Endothelial cell of umbilical vein (primary cell): ENCODE results near the gene THOP1. TPM values are rescaled to one million over a fixed set of nuclear protein-coding genes. Genes with fewer than 3 reads are reported as not detected.

ENCODE experiments used
- BruUV-seq: library from RNA; stranded (reverse); fragments of 400-500 nt; replicated peaks from 2 replicates; lab custom pipeline; 2021; lab: Mats Ljungman, UMichigan
- CTCF ChIA-PET: fragments of 300-600, 350-600 bp; sonication (Branson Sonifier 250); formaldehyde crosslinking; loops from one replicate; lab custom pipeline; 2021; ENCODE audit warnings: antibody characterized with exemption, inconsistent platforms; lab: Charles Lee
- POLR2A ChIA-PET: fragments of 300-600, 350-600 bp; sonication (Branson Sonifier 250); formaldehyde crosslinking; loops from one replicate; lab custom pipeline; 2021; ENCODE audit warnings: antibody characterized with exemption, inconsistent platforms; lab: Charles Lee
- DNase-seq: peaks from one replicate; pipeline ENCODE4 v3.0.0-alpha.2; 2011; ENCODE audit warnings: low read depth, low spot score
- FAIRE-seq: peaks from 2 replicates; lab custom pipeline; 2011; peaks lifted over from hg19 to GRCh38; lab: Jason Lieb, UNC
- H2AFZ ChIP-seq: 2 replicates; pipeline ENCODE4 v1.6.0; 2012; ENCODE audit warnings: low read depth, low read length, control low read depth, inconsistent platforms
- H3K27ac ChIP-seq: 2 replicates; pipeline ENCODE4 v1.5.1; 2011; ENCODE audit warnings: low read depth, mild to moderate bottlenecking, control low read depth, low read length, moderate library complexity; ENCODE audit not compliant: insufficient read depth
- H3K27me3 ChIP-seq, 2 experiments: 2 replicates each; pipeline versions ENCODE4 v1.6.0 to v1.6.1; 2011; ENCODE audit warnings: low read length in 2 of 2, mixed read lengths in 1 of 2; ENCODE audit not compliant: control insufficient read depth in 2 of 2, insufficient read depth in 2 of 2
- H3K36me3 ChIP-seq, 2 experiments: 2 replicates in 1 of 2; 3 replicates in 1 of 2; pipeline ENCODE4 v1.5.1; 2011; ENCODE audit warnings: low read length in 2 of 2, mild to moderate bottlenecking in 1 of 2, moderate library complexity in 1 of 2; ENCODE audit not compliant: control insufficient read depth in 2 of 2, insufficient read depth in 2 of 2; ENCODE audit errors: extremely low read depth in 1 of 2
- H3K4me1 ChIP-seq: 3 replicates; pipeline ENCODE4 v1.5.1; 2011; ENCODE audit warnings: mild to moderate bottlenecking, low read length; ENCODE audit not compliant: control insufficient read depth, insufficient read depth; ENCODE audit errors: extremely low read depth
- H3K4me2 ChIP-seq: 2 replicates; pipeline ENCODE4 v1.6.1; 2011; ENCODE audit warnings: low read length, control low read depth, mixed read lengths; ENCODE audit not compliant: insufficient read depth
- H3K4me3 ChIP-seq, 3 experiments: fragments of 200-600 bp in 1 of 3; sonication (generic), shearing (Covaris generic) in 1 of 3; replicated peaks in 1 of 3; 2 replicates each; pipeline ENCODE4 v1.5.1; 2011 to 2016; ENCODE audit warnings: control low read depth in 3 of 3, low read length in 3 of 3, mild to moderate bottlenecking in 2 of 3, inconsistent platforms in 1 of 3, low read depth in 1 of 3, moderate library complexity in 1 of 3; ENCODE audit not compliant: insufficient read depth in 1 of 3
- H3K79me2 ChIP-seq: 2 replicates; pipeline ENCODE4 v1.6.0; 2012; ENCODE audit warnings: low read length, inconsistent platforms; ENCODE audit not compliant: control insufficient read depth, insufficient read depth
- H3K9ac ChIP-seq: replicated peaks from 2 replicates; pipeline ENCODE3; 2011; ENCODE audit warnings: low read length, control low read depth; ENCODE audit not compliant: insufficient read depth; ENCODE audit errors: extremely low read depth
- H3K9me1 ChIP-seq: replicated peaks from 3 replicates; pipeline ENCODE4 v1.6.0; 2011; ENCODE audit warnings: mild to moderate bottlenecking, low read length; ENCODE audit not compliant: control insufficient read depth, insufficient read depth; ENCODE audit errors: extremely low read depth
- H3K9me3 ChIP-seq: replicated peaks from 2 replicates; pipeline ENCODE4 v1.5.1; 2012; ENCODE audit warnings: low read length, inconsistent platforms; ENCODE audit not compliant: control insufficient read depth, insufficient read depth
- H4K20me1 ChIP-seq: replicated peaks from 2 replicates; pipeline ENCODE3; 2011; ENCODE audit warnings: mild to moderate bottlenecking, low read length; ENCODE audit not compliant: control insufficient read depth, insufficient read depth; ENCODE audit errors: extremely low read depth
- EZH2 ChIP-seq: IDR thresholded peaks from 2 replicates; pipeline ENCODE4 v1.6.1; 2012; ENCODE audit warnings: borderline replicate concordance, low read depth, mild to moderate bottlenecking, moderate library complexity, low read length, inconsistent platforms; ENCODE audit not compliant: severe bottlenecking
- FOS ChIP-seq: IDR thresholded peaks from 2 replicates; pipeline ENCODE4 v1.6.1; 2011; ENCODE audit warnings: mild to moderate bottlenecking, low read length, moderate library complexity, borderline replicate concordance; ENCODE audit not compliant: insufficient read depth
- GATA2 ChIP-seq: IDR thresholded peaks from 2 replicates; pipeline ENCODE4 v1.7.0; 2011; ENCODE audit warnings: low read depth, mild to moderate bottlenecking, moderate library complexity, mixed read lengths, low read length; ENCODE audit not compliant: insufficient read length, insufficient read depth
- JUN ChIP-seq: IDR thresholded peaks from 2 replicates; pipeline ENCODE4 v1.6.1; 2011; ENCODE audit warnings: borderline replicate concordance, low read depth; ENCODE audit not compliant: insufficient read length, insufficient read depth
- MYC ChIP-seq: IDR thresholded peaks from one replicate; pipeline ENCODE4 v1.6.1; 2011; ENCODE audit warnings: mild to moderate bottlenecking, low read depth, low read length
- POLR2A ChIP-seq: IDR thresholded peaks from 2 replicates; pipeline ENCODE4 v1.6.1; 2012; ENCODE audit warnings: low read depth, mild to moderate bottlenecking, control low read depth, low read length
- POLR2AphosphoS5 ChIP-seq: IDR thresholded peaks from 2 replicates; pipeline ENCODE4 v1.6.1; 2012; ENCODE audit warnings: low read depth, mild to moderate bottlenecking, control low read depth, low read length, moderate library complexity; ENCODE audit not compliant: insufficient read depth
- dilution Hi-C: fragments of 300-500 bp; cut with MboI; formaldehyde crosslinking; loops from one replicate; pipeline ENCODE4 v1.15.0; 2019; ENCODE audit warnings: low sequenced_read_pairs; ENCODE audit not compliant: extremely low pct_ligation_motif_present
- intact Hi-C: fragments of 100-400 bp; cut with micrococcal nuclease; formaldehyde crosslinking; loops from one replicate; pipeline ENCODE4 v1.10.0; 2022
- polyA plus RNA-seq, 4 experiments: library from polyadenylated mRNA; depleted of rRNA in 3 of 4; stranded (reverse) in 3 of 4; unstranded in 1 of 4; fragments of >200 nt; gene quantifications; 2 replicates each; pipeline versions ENCODE4 v1.2.1 to v1.2.3, GENCODE V29; 2011 to 2012; ENCODE audit warnings: missing spikeins in 1 of 4
- total RNA-seq: library from RNA; stranded (reverse); gene quantifications from 2 replicates; pipeline ENCODE4 v1.2.3, GENCODE V29; 2021
- TF ChIP-seq, protein P1 (sequence below): IDR thresholded peaks from 2 replicates; pipeline ENCODE4 v1.6.1; 2011; ENCODE audit not compliant: insufficient read depth, insufficient read length
- TF ChIP-seq, protein P2 (sequence below), 2 donors: IDR thresholded peaks; 1 replicate in 1 of 2; 2 replicates in 1 of 2; pipeline ENCODE4 v1.5.1; 2011; ENCODE audit warnings: low read length in 2 of 2, mild to moderate bottlenecking in 2 of 2, moderate library complexity in 2 of 2, control low read depth in 1 of 2, inconsistent platforms in 1 of 2, low read depth in 1 of 2; ENCODE audit not compliant: insufficient read depth in 1 of 2; ENCODE audit errors: extremely low read depth in 1 of 2

The THOP1 gene
- total and polyA plus RNA-seq, 2 donors (not counting 3 experiments of a cell fraction or from before 2014, with no cell fraction given) = 88.0 to 115 TPM

GRCh38 chr19:2811221-2811722 is 26.0 kb downstream of the THOP1 start:
- dilution Hi-C loops = no loop called here
- no TSS peak for BruUV-seq
- DNase-seq = no peak

More at GRCh38 chr19:2811221-2811722, 26.0 kb downstream of the THOP1 start:
- POLR2A ChIA-PET = no interaction called here
- H3K4me3 ChIP-seq = no peak overlapping the region
- H3K27me3 ChIP-seq = no peaks in the 10 kb centered on the region
- H4K20me1 ChIP-seq = no peaks in the 10 kb centered on the region
- H3K27ac ChIP-seq = no peak overlapping the region
- TF ChIP-seq EZH2 = no peak
- TF ChIP-seq POLR2A = no peak
- TF ChIP-seq GATA2 = no peak
- TF ChIP-seq, protein P1, sequence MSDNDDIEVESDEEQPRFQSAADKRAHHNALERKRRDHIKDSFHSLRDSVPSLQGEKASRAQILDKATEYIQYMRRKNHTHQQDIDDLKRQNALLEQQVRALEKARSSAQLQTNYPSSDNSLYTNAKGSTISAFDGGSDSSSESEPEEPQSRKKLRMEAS = no peak
- TF ChIP-seq FOS = no peak
- no peak for TF ChIP-seq MYC
- TF ChIP-seq POLR2AphosphoS5 = no peak
- TF ChIP-seq, protein P2, sequence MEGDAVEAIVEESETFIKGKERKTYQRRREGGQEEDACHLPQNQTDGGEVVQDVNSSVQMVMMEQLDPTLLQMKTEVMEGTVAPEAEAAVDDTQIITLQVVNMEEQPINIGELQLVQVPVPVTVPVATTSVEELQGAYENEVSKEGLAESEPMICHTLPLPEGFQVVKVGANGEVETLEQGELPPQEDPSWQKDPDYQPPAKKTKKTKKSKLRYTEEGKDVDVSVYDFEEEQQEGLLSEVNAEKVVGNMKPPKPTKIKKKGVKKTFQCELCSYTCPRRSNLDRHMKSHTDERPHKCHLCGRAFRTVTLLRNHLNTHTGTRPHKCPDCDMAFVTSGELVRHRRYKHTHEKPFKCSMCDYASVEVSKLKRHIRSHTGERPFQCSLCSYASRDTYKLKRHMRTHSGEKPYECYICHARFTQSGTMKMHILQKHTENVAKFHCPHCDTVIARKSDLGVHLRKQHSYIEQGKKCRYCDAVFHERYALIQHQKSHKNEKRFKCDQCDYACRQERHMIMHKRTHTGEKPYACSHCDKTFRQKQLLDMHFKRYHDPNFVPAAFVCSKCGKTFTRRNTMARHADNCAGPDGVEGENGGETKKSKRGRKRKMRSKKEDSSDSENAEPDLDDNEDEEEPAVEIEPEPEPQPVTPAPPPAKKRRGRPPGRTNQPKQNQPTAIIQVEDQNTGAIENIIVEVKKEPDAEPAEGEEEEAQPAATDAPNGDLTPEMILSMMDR (IDR thresholded peaks at IDR 0.05; ENCODE audit: extremely low read depth in 1 of 2, insufficient read depth in 1 of 2, low read depth in 1 of 2, low read length in 2 of 2) = no peak
- no peak for TF ChIP-seq JUN
- no peak overlapping the region for H3K4me2 ChIP-seq
- CTCF ChIA-PET = interaction anchor here (1.1 to 1.5 kb wide), 2 partner anchors 8 to 163 kb away, joined by 3 read pairs; no protein-coding TSS in a partner anchor
- H3K4me1 ChIP-seq = no peaks in the 10 kb centered on the region
- no peak overlapping the region for H2AFZ ChIP-seq
- intact Hi-C loops = no loop called here
- FAIRE-seq = no peak
- H3K9me3 ChIP-seq = no peaks in the 10 kb centered on the region
- peaks cover 3 to 20% of the 10 kb centered on the region in 2 experiments for H3K36me3 ChIP-seq
- H3K79me2 ChIP-seq = no peaks in the 10 kb centered on the region
- H3K9me1 ChIP-seq = no peaks in the 10 kb centered on the region
- no peak overlapping the region for H3K9ac ChIP-seq
